Brain microvascular endothelial cell (primary cell): Measurements from ENCODE around the gene SELL.

Source experiments
- DNase-seq: peaks from one replicate; pipeline ENCODE4 v3.0.0-alpha.2; 2020
- H3K27ac ChIP-seq: fragments of 250-450 bp; sonication (Bioruptor Pico); 2 replicates; pipeline ENCODE4 v1.5.1; 2020; ENCODE audit warnings: mild to moderate bottlenecking, moderate library complexity
- H3K27me3 ChIP-seq: fragments of 250-450 bp; sonication (Bioruptor Pico); replicated peaks from 2 replicates; pipeline ENCODE4 v1.5.1; 2020; ENCODE audit warnings: mild to moderate bottlenecking
- H3K36me3 ChIP-seq: fragments of 250-450 bp; sonication (Bioruptor Pico); replicated peaks from 2 replicates; pipeline ENCODE4 v1.5.1; 2020; ENCODE audit warnings: mild to moderate bottlenecking
- H3K4me3 ChIP-seq: 2 replicates; pipeline ENCODE4 v1.5.1; 2011; ENCODE audit warnings: low read depth, mild to moderate bottlenecking, control low read depth, low read length, moderate library complexity
- in situ Hi-C: cut with HindIII; loops from 2 replicates; pipeline ENCODE4 v1.10.0; 2017; ENCODE audit warnings: low sequenced_read_pairs, low pct_ligation_motif_present
- TF ChIP-seq, protein P1 (sequence below): IDR thresholded peaks from 2 replicates; pipeline ENCODE4 v1.5.1; 2011; ENCODE audit warnings: low read depth, mild to moderate bottlenecking, moderate library complexity, low read length, control low read depth, inconsistent platforms; ENCODE audit errors: missing control alignments

Gene SELL

DNA sequence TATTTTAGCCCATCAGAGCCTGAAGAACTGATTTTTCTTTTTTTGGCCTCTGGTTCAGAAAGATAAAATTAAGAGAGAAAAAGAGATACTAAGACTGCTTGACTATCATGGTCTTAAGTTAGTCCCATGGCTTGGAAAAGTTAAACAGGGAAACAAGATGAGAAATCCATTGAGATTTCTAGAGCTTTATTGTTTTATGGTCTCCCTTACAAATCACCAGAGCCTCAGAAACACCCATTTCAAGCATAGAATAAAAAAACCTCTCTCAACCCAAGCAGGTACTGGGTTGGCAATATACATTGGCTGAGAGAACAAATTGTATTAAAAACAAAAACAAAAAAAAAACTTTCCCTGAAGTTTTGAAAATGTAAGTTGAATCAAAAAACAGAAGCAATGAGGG is 18.6 kb upstream of the SELL start:
- no peaks in the 10 kb centered on the region for H3K36me3 ChIP-seq
- in situ Hi-C loops, result no loop called here
- H3K27me3 ChIP-seq, result no peaks in the 10 kb centered on the region
- H3K27ac ChIP-seq, result no peak overlapping the region
- TF ChIP-seq, protein P1, sequence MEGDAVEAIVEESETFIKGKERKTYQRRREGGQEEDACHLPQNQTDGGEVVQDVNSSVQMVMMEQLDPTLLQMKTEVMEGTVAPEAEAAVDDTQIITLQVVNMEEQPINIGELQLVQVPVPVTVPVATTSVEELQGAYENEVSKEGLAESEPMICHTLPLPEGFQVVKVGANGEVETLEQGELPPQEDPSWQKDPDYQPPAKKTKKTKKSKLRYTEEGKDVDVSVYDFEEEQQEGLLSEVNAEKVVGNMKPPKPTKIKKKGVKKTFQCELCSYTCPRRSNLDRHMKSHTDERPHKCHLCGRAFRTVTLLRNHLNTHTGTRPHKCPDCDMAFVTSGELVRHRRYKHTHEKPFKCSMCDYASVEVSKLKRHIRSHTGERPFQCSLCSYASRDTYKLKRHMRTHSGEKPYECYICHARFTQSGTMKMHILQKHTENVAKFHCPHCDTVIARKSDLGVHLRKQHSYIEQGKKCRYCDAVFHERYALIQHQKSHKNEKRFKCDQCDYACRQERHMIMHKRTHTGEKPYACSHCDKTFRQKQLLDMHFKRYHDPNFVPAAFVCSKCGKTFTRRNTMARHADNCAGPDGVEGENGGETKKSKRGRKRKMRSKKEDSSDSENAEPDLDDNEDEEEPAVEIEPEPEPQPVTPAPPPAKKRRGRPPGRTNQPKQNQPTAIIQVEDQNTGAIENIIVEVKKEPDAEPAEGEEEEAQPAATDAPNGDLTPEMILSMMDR, result no peak
- no peak for DNase-seq
- H3K4me3 ChIP-seq, result no peak overlapping the region

DNA sequence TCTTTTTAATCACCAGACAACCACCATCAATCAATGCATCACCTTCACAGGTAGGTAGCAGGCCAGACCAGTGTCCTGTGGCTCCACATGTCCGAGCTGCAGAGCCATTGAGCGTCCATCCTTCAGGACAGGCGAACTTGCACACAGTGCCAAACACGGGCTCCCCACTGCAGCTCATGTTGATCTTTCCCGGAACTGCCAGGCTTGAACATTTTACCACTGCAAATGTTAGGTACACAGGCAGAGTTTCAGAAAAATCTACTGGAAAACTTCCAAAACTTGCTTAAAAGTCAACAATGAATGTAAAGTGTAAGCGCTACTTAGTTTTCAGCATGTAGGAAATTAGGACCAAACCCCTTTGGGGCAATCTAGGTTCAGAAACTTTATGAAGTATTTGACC is 15.9 kb upstream of the SELL start:
- DNase-seq, result no peak
- TF ChIP-seq, protein P1, result no peak
- Histone ChIP-seq H3K36me3 (no peaks in the 10 kb centered on the region), H3K27ac (no peak overlapping the region), H3K4me3 (no peak overlapping the region), H3K27me3 (no peaks in the 10 kb centered on the region)
- in situ Hi-C loops, result no loop called here

DNA sequence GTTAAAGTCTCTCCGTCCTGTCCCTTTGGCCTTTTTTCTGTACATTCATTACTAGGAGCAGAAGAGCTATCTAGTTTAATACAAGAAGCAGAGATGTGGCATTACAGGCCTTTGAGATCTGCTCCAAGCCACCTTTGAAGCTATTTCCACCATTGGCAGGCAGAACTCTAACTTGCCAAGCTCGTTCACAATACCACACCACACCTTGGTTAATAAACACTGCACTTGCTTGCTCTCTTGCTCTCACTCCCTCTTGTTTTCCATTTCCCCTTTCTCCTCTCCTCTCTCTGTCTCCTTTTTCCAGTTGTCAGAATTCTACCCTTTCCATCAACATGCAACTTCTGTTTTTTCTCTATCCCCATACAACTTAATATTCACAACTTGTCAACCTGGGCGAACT is 15.4 kb upstream of the SELL start:
- in situ Hi-C loops, result no loop called here
- Histone ChIP-seq H3K36me3 (no peaks in the 10 kb centered on the region), H3K4me3 (no peak overlapping the region), H3K27me3 (no peaks in the 10 kb centered on the region), H3K27ac (no peak overlapping the region)
- DNase-seq, result no peak
- TF ChIP-seq, protein P1, result no peak

DNA sequence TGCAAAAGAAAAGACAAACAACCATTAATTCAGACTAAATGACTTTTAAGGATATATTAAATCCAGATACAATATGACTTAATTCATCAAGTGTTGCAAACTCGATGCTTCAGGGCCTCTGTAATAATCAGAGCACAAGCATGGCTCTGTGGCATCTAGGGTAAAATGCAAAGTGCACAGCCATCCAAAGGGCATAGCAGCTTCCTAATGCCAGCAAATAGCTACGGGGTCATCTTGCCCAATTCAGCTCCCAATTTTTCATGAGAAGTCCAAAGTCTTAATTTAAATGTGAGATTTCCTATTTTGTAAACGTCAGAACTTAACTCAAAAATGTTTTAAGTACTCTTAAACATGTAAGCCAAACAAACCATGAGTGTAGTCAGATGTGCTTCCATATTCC is 14.5 kb upstream of the SELL start:
- no peak for DNase-seq
- Histone ChIP-seq H3K27me3 (no peaks in the 10 kb centered on the region), H3K36me3 (no peaks in the 10 kb centered on the region), H3K4me3 (no peak overlapping the region), H3K27ac (no peak overlapping the region)
- in situ Hi-C loops, result no loop called here
- TF ChIP-seq, protein P1, result no peak

DNA sequence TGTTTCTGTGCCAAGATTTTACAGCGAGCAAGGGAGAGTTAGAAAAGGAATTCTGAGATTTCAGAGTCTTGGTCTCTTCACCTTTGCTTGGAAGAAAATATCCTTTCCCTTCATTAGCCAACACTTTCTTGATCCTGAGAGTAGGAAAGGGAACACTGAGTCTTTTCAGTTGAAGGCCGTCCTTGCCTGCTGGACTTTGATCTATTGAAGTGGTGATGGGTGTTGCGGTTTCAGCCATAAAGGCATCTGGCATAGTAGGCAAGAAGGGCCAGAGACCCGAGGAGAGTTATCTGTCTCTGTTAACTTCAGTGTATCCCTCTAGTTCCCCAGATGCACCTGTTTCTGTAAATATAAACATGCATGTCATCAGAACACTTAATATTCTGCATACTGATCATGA is 12.7 kb upstream of the SELL start:
- Histone ChIP-seq H3K27ac (no peak overlapping the region), H3K36me3 (no peaks in the 10 kb centered on the region), H3K27me3 (no peaks in the 10 kb centered on the region), H3K4me3 (no peak overlapping the region)
- no peak for DNase-seq
- in situ Hi-C loops, result no loop called here
- TF ChIP-seq, protein P1, result no peak

DNA sequence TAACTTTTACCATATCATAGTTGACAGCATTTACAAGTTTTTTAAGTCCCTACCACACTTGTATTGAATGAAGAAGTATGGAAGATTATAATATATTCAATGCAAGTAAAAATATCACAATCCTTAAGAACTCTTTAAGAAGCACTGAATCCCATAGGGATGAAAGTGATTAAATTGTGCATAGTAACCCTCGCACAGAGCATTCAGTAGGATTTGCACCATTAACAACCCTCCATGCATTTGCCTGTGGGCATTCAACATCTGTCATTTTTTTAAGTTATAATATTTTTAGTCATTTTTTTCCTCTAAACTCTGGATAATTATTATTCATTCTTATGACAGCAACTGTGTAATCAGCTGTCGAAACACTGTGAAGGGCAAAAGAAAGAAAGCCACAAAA is 12.3 kb upstream of the SELL start:
- TF ChIP-seq, protein P1, result no peak
- no peaks in the 10 kb centered on the region for H3K27me3 ChIP-seq
- in situ Hi-C loops, result no loop called here
- H3K27ac ChIP-seq, result no peak overlapping the region
- no peak for DNase-seq
- H3K36me3 ChIP-seq, result no peaks in the 10 kb centered on the region
- H3K4me3 ChIP-seq, result no peak overlapping the region
